Glutamatergic neuron (in vitro differentiated cells): ENCODE data around the gene SNX27. TPM values are rescaled to one million over a fixed set of nuclear protein-coding genes. Genes with fewer than 3 reads are reported as not detected.

Experiments
- DNase-seq: peaks from one replicate; pipeline ENCODE4 v3.0.0; 2022
- H3K27ac Mint-ChIP-seq: one replicate; pipeline ENCODE4 v1.8.0; 2020; ENCODE audit warnings: mild to moderate bottlenecking, mixed read lengths, inconsistent platforms; ENCODE audit not compliant: unreplicated experiment
- H3K27me3 Mint-ChIP-seq: one replicate; pipeline ENCODE4 v1.8.0; 2020; ENCODE audit warnings: mild to moderate bottlenecking, moderate library complexity, mixed read lengths, inconsistent platforms; ENCODE audit not compliant: unreplicated experiment
- H3K36me3 Mint-ChIP-seq: one replicate; pipeline ENCODE4 v1.8.0; 2020; ENCODE audit warnings: mild to moderate bottlenecking, mixed read lengths, inconsistent platforms; ENCODE audit not compliant: unreplicated experiment
- H3K4me1 Mint-ChIP-seq: one replicate; pipeline ENCODE4 v1.8.0; 2020; ENCODE audit warnings: mild to moderate bottlenecking, low read depth, mixed read lengths, inconsistent platforms; ENCODE audit not compliant: unreplicated experiment
- H3K4me3 Mint-ChIP-seq: one replicate; pipeline ENCODE4 v1.8.0; 2020; ENCODE audit warnings: mild to moderate bottlenecking, mixed read lengths, inconsistent platforms; ENCODE audit not compliant: unreplicated experiment
- H3K9me3 Mint-ChIP-seq: one replicate; pipeline ENCODE4 v1.8.0; 2020; ENCODE audit warnings: mild to moderate bottlenecking, moderate library complexity, mixed read lengths, inconsistent platforms; ENCODE audit not compliant: unreplicated experiment
- CTCF ChIP-seq: fragments of 200-600 bp; sonication (generic); IDR thresholded peaks from one replicate; pipeline ENCODE4 v1.5.0; 2021; ENCODE audit not compliant: partially characterized antibody, unreplicated experiment
- total RNA-seq: library from RNA; stranded (reverse); fragmentation: NEBNext Ultra II Directional; extraction: Animal tissue kit (Norgen Biotek cat#: 25700); gene quantifications from one replicate; pipeline ENCODE4 v1.2.1, GENCODE V29; 2021; ENCODE audit not compliant: unreplicated experiment

The SNX27 gene
- total RNA-seq, 1 donor from 2014 or later = 39.3 TPM

DNA sequence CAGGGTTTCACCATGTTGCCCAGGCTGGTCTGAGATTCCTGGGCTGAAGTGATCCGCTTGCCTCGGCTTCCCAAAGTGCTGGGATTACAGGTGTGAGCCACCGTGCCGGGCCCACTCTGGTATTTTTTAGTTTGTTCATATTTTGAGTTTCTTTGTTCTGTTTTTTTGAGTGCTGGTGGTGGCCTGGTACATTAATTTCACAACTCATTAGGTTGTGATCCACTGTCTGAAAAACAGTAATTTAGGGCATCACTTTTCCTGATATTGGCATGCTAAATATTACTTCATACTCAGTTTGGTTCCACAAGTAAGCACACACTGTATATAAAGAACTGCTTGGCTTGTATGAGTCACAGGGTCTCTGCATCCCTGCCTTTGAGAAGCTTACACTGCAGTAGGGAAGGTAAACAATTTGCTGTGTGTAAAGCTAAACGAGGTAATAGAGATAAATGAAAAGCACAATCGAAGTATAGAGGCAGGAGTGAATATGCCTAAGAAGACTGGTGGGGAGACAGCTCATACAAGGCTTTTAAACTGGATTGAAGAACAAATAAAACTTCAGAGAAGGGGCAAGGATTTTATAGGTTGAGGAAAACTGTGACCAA is 7.7 kb downstream of the SNX27 start:
- H3K27ac Mint-ChIP-seq = no peak overlapping the region
- H3K27me3 Mint-ChIP-seq = no peaks in the 10 kb centered on the region
- DNase-seq = no peak
- no peaks in the 10 kb centered on the region for H3K9me3 Mint-ChIP-seq
- no peak for TF ChIP-seq CTCF
- H3K36me3 Mint-ChIP-seq = no peaks in the 10 kb centered on the region
- no peak overlapping the region for H3K4me3 Mint-ChIP-seq
- H3K4me1 Mint-ChIP-seq = peaks cover 12% of the 10 kb centered on the region

DNA sequence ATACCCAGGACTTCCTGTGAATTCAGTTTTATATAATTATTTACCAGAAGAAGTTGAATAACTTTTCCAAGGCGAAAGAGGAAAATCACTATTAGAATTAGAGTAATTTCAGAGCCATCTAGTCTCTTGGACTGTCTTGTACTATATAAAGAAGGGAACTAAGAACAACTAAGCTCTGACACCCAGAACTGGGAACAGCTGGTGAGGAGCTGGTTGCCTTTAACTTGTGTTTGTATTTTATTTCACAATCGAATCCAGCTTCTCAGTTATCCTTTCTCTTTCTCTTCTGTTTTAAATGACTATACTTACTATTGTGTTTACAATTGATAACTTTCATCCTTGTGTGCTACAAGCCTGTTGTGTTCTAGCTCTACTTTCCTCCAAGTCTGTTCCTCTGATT is 8.4 kb downstream of the SNX27 start:
- no peaks in the 10 kb centered on the region for H3K9me3 Mint-ChIP-seq

GRCh38 chr1:151621351-151621750 is 9.5 kb downstream of the SNX27 start:
- no peak for TF ChIP-seq CTCF
- H3K36me3 Mint-ChIP-seq = no peaks in the 10 kb centered on the region
- H3K9me3 Mint-ChIP-seq = no peaks in the 10 kb centered on the region
- DNase-seq = no peak
- H3K4me3 Mint-ChIP-seq = no peak overlapping the region
- H3K27me3 Mint-ChIP-seq = no peaks in the 10 kb centered on the region
- no peak overlapping the region for H3K27ac Mint-ChIP-seq
- H3K4me1 Mint-ChIP-seq = peaks cover 10% of the 10 kb centered on the region

More for the DNA sequence above, 8.4 kb downstream of the SNX27 start:
- Mint-ChIP-seq H3K36me3 (no peaks in the 10 kb centered on the region), H3K27me3 (no peaks in the 10 kb centered on the region), H3K4me3 (no peak overlapping the region), H3K4me1 (peaks cover 11% of the 10 kb centered on the region), H3K27ac (no peak overlapping the region)
- DNase-seq = no peak
- TF ChIP-seq CTCF = no peak

DNA sequence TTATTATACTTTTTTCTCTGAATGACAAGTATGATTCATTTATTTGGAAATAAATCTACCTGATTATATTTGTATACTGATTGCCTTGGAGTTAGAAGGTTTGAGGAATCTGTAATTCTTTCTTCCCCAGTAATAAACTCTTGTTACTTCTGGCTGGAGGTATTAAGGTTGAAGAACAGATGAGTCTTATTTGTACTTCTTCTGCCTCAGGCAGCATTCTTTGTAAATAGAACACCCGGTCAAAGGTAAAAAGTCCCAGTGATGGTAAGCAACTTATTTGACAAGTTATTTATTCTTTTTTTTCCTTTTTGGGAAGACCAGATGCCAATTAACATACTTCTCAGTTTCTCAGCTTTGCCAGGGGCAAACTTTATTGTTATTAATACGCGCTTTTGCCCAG is 12.9 kb downstream of the SNX27 start:
- H3K27me3 Mint-ChIP-seq = no peaks in the 10 kb centered on the region
- no peak for DNase-seq
- H3K27ac Mint-ChIP-seq = no peak overlapping the region
- no peak overlapping the region for H3K4me3 Mint-ChIP-seq
- H3K36me3 Mint-ChIP-seq = no peaks in the 10 kb centered on the region
- H3K4me1 Mint-ChIP-seq = peaks cover 3% of the 10 kb centered on the region
- TF ChIP-seq CTCF = no peak
- no peaks in the 10 kb centered on the region for H3K9me3 Mint-ChIP-seq

- Mint-ChIP-seq H3K27ac (no peak overlapping the region), H3K9me3 (no peaks in the 10 kb centered on the region), H3K4me3 (no peak overlapping the region), H3K4me1 (no peaks in the 10 kb centered on the region), H3K36me3 (no peaks in the 10 kb centered on the region), H3K27me3 (no peaks in the 10 kb centered on the region)
- no peak for TF ChIP-seq CTCF
- DNase-seq = no peak
These were observed 15.0 kb downstream of the SNX27 start for GRCh38 chr1:151626740-151627334.
